ENCODE measurements around the gene ULK4. TPM values are rescaled to one million over a fixed set of nuclear protein-coding genes. Genes with fewer than 3 reads are reported as not detected.

The ULK4 gene
- total and polyA plus RNA-seq, 9 of the 15 experiments (the other 6 are each of a cell fraction or from before 2014, with no cell fraction given), result 3.0 to 5.9 (median 3.5) TPM

DNA sequence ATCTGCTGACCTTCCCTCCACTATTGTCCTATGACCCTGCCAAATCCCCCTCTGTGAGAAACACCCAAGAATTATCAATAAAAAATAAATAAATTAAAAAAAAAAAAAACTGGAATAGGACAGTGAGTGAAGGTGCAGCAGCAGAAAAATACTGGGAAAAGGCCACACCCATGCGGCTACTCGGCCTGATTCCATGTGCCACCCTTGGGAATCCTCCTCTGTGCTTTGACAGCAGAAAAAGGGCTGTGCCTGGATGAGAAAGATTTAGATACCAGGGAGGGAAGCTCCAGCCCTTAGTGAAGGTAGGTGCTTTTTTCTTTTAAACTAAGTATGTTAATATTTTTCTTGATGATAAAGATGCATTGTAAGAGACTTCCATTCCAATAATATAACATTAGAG lies 654.8 kb downstream of the ULK4 start:
- Histone ChIP-seq H4K20me1 (replicated peaks; ENCODE audit: control insufficient read depth, insufficient read depth, low read length) (no peaks in the 10 kb centered on the region; the same call in 1 of the 2 replicates), H3K9me3 (replicated peaks; ENCODE audit: control insufficient read depth, insufficient read depth, low read depth, low read length) (no peaks in the 10 kb centered on the region), H2AFZ (ENCODE audit: low read depth, low read length) (no peak overlapping the region), H3K4me1 (replicated peaks in 1 of 2; ENCODE audit: control insufficient read depth in 2 of 2, insufficient read depth in 2 of 2, low read length in 2 of 2) (no peaks in the 10 kb centered on the region), H3K79me2 (ENCODE audit: control insufficient read depth, insufficient read depth, low read length) (no peaks in the 10 kb centered on the region), H3K4me2 (ENCODE audit: insufficient read depth, low read length) (no peak overlapping the region), H3K9ac (ENCODE audit: insufficient read depth in 1 of 2, low read depth in 2 of 2, low read length in 2 of 2) (no peak overlapping the region), H3K27me3 (ENCODE audit: control insufficient read depth in 2 of 2, insufficient read depth in 2 of 2, low read length in 2 of 2) (peaks cover 8 to 16% of the 10 kb centered on the region in 2 experiments; a peak in 4 of 5 replicates), H3K27ac (ENCODE audit: extremely low read depth, low read depth, low read length) (no peak overlapping the region), H3K9me1 (ENCODE audit: control insufficient read depth, insufficient read depth, low read length) (no peaks in the 10 kb centered on the region), H3K4me3 (no peak overlapping the region), H3K36me3 (ENCODE audit: control insufficient read depth, insufficient read depth, low read length) (no peaks in the 10 kb centered on the region)
- BruUV-seq (replicated peaks), result no TSS peak
- intact Hi-C loops (cut with micrococcal nuclease) (no loop called here), in situ Hi-C loops (cut with MboI) (no loop called here)
- no peak for FAIRE-seq
- no peak for ATAC-seq
- WGBS (ENCODE audit: insufficient coverage, low coverage, missing lambda C conversion rate), result 4% methylated on average over 2 of the region's 2 CpGs
- no peak for DNase-seq (ENCODE audit: extremely low read depth in 1 of 4, low spot score in 3 of 4)
- POLR2A ChIA-PET, result no interaction called here
- TF ChIP-seq, protein P1, sequence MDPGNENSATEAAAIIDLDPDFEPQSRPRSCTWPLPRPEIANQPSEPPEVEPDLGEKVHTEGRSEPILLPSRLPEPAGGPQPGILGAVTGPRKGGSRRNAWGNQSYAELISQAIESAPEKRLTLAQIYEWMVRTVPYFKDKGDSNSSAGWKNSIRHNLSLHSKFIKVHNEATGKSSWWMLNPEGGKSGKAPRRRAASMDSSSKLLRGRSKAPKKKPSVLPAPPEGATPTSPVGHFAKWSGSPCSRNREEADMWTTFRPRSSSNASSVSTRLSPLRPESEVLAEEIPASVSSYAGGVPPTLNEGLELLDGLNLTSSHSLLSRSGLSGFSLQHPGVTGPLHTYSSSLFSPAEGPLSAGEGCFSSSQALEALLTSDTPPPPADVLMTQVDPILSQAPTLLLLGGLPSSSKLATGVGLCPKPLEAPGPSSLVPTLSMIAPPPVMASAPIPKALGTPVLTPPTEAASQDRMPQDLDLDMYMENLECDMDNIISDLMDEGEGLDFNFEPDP (CRISPR knock-in tag; IDR thresholded peaks at IDR 0.05), result no peak
- TF ChIP-seq, protein P2, sequence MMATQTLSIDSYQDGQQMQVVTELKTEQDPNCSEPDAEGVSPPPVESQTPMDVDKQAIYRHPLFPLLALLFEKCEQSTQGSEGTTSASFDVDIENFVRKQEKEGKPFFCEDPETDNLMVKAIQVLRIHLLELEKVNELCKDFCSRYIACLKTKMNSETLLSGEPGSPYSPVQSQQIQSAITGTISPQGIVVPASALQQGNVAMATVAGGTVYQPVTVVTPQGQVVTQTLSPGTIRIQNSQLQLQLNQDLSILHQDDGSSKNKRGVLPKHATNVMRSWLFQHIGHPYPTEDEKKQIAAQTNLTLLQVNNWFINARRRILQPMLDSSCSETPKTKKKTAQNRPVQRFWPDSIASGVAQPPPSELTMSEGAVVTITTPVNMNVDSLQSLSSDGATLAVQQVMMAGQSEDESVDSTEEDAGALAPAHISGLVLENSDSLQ (IDR thresholded peaks at IDR 0.05), result no peak
- no peak for TF ChIP-seq MIER1 (IDR thresholded peaks at IDR 0.05; ENCODE audit: low read depth)
- TF ChIP-seq FOXP1 (CRISPR knock-in tag; IDR thresholded peaks at IDR 0.05), result no peak
- TF ChIP-seq, protein P3, sequence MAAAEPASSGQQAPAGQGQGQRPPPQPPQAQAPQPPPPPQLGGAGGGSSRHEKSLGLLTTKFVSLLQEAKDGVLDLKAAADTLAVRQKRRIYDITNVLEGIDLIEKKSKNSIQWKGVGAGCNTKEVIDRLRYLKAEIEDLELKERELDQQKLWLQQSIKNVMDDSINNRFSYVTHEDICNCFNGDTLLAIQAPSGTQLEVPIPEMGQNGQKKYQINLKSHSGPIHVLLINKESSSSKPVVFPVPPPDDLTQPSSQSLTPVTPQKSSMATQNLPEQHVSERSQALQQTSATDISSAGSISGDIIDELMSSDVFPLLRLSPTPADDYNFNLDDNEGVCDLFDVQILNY (CRISPR knock-in tag; IDR thresholded peaks at IDR 0.05), result no peak
- no peak for TF ChIP-seq ZC3H4 (CRISPR knock-in tag; IDR thresholded peaks at IDR 0.05; ENCODE audit: borderline replicate concordance)
- no peak for TF ChIP-seq ZNF121 (CRISPR knock-in tag; conservative IDR thresholded peaks at IDR 0.05)
- TF ChIP-seq HMGN3 (IDR thresholded peaks at IDR 0.05; ENCODE audit: borderline replicate concordance, extremely low read depth, insufficient read length, low read depth, low read length), result no peak
- TF ChIP-seq ZBTB17 (CRISPR knock-in tag; IDR thresholded peaks at IDR 0.05), result no peak
- CTCF ChIA-PET (ENCODE audit: low intra/inter-chr PET ratio), result no interaction called here

Data from K562 (cell line).